ENCODE measurements around the gene MAP2K5.

MAP2K5 gene

GRCh38 chr15:67515557-67515956, 26.9 kb upstream of the MAP2K5 start (continued):
- TF ChIP-seq POU6F1 (CRISPR knock-in tag; IDR thresholded peaks at IDR 0.05; ENCODE audit: borderline replicate concordance, low read depth) (no peak), ZFP3 (CRISPR knock-in tag; IDR thresholded peaks at IDR 0.05) (no peak)

- ATAC-seq = no peak
- TF ChIP-seq GLIS3 (CRISPR knock-in tag; IDR thresholded peaks at IDR 0.05) (no peak), RARB (CRISPR knock-in tag; IDR thresholded peaks at IDR 0.05) (no peak), PATZ1 (CRISPR knock-in tag; IDR thresholded peaks at IDR 0.05; ENCODE audit: borderline replicate concordance) (no peak), CSDC2 (CRISPR knock-in tag; IDR thresholded peaks at IDR 0.05) (no peak), ESRRG (CRISPR knock-in tag; IDR thresholded peaks at IDR 0.05) (no peak), ZNF565 (CRISPR knock-in tag; conservative IDR thresholded peaks at IDR 0.05; ENCODE audit: low read depth) (no peak), CSRNP3 (CRISPR knock-in tag; IDR thresholded peaks at IDR 0.05) (no peak), ARNTL (CRISPR knock-in tag; IDR thresholded peaks at IDR 0.05; ENCODE audit: borderline replicate concordance, low read depth) (no peak), POU6F1 (CRISPR knock-in tag; IDR thresholded peaks at IDR 0.05; ENCODE audit: borderline replicate concordance, low read depth) (no peak), ZC3H10 (CRISPR knock-in tag; IDR thresholded peaks at IDR 0.05) (no peak)
These were observed 22.0 kb upstream of the MAP2K5 start for GRCh38 chr15:67520321-67521028.

GRCh38 chr15:67521029-67521782, 21.3 kb upstream of the MAP2K5 start, which contains the start of gene C15orf61:
Gene C15orf61, plus strand, starts transcription at chr15:67521131. Its CDS starts 118 bp downstream, at chr15:67521249.
- TF ChIP-seq ZFP3 (CRISPR knock-in tag; IDR thresholded peaks at IDR 0.05) = peak; percentile 55; the same call in 1 of the 2 replicates
- 0 out of 2 replicates have a peak, but pooled peaks have one; percentile 45 for TF ChIP-seq TSHZ2 (CRISPR knock-in tag; IDR thresholded peaks at IDR 0.05)
- no peak for TF ChIP-seq ZNF8 (CRISPR knock-in tag; IDR thresholded peaks at IDR 0.05)
- peak; percentile 77; the same call in 1 of the 2 replicates for TF ChIP-seq SNAI2 (CRISPR knock-in tag; IDR thresholded peaks at IDR 0.05)
- TF ChIP-seq TOX (CRISPR knock-in tag; IDR thresholded peaks at IDR 0.05; ENCODE audit: borderline replicate concordance) = no peak
- ATAC-seq = peak; percentile 88
